ENCODE measurements around the gene UBE2L6.

DNA sequence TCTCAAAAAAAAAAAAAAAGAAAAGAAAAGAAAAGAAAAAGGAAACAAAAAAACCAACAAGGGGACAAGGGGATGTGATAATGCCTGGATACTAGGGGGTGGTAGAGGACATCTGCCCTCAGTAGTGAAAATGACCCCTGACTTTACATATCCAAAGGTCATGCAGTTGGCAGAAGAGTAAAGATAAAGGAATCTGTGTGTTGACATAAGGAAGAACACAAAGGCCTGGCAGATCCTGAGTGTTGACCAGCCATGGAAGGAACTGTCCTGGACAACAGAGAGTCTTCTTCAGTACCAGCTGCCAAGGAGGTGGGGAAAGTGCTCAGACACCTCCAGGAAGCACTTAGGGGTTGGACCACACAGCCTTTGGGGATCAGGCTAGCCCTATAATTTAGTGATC, 64.6 kb downstream of the UBE2L6 start:
- TF ChIP-seq, protein P1, sequence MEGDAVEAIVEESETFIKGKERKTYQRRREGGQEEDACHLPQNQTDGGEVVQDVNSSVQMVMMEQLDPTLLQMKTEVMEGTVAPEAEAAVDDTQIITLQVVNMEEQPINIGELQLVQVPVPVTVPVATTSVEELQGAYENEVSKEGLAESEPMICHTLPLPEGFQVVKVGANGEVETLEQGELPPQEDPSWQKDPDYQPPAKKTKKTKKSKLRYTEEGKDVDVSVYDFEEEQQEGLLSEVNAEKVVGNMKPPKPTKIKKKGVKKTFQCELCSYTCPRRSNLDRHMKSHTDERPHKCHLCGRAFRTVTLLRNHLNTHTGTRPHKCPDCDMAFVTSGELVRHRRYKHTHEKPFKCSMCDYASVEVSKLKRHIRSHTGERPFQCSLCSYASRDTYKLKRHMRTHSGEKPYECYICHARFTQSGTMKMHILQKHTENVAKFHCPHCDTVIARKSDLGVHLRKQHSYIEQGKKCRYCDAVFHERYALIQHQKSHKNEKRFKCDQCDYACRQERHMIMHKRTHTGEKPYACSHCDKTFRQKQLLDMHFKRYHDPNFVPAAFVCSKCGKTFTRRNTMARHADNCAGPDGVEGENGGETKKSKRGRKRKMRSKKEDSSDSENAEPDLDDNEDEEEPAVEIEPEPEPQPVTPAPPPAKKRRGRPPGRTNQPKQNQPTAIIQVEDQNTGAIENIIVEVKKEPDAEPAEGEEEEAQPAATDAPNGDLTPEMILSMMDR (IDR thresholded peaks at IDR 0.05), result no peak
- TF ChIP-seq, protein P2, sequence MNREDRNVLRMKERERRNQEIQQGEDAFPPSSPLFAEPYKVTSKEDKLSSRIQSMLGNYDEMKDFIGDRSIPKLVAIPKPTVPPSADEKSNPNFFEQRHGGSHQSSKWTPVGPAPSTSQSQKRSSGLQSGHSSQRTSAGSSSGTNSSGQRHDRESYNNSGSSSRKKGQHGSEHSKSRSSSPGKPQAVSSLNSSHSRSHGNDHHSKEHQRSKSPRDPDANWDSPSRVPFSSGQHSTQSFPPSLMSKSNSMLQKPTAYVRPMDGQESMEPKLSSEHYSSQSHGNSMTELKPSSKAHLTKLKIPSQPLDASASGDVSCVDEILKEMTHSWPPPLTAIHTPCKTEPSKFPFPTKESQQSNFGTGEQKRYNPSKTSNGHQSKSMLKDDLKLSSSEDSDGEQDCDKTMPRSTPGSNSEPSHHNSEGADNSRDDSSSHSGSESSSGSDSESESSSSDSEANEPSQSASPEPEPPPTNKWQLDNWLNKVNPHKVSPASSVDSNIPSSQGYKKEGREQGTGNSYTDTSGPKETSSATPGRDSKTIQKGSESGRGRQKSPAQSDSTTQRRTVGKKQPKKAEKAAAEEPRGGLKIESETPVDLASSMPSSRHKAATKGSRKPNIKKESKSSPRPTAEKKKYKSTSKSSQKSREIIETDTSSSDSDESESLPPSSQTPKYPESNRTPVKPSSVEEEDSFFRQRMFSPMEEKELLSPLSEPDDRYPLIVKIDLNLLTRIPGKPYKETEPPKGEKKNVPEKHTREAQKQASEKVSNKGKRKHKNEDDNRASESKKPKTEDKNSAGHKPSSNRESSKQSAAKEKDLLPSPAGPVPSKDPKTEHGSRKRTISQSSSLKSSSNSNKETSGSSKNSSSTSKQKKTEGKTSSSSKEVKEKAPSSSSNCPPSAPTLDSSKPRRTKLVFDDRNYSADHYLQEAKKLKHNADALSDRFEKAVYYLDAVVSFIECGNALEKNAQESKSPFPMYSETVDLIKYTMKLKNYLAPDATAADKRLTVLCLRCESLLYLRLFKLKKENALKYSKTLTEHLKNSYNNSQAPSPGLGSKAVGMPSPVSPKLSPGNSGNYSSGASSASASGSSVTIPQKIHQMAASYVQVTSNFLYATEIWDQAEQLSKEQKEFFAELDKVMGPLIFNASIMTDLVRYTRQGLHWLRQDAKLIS (CRISPR knock-in tag; IDR thresholded peaks at IDR 0.05; ENCODE audit: borderline replicate concordance), result no peak
- TF ChIP-seq, protein P3, sequence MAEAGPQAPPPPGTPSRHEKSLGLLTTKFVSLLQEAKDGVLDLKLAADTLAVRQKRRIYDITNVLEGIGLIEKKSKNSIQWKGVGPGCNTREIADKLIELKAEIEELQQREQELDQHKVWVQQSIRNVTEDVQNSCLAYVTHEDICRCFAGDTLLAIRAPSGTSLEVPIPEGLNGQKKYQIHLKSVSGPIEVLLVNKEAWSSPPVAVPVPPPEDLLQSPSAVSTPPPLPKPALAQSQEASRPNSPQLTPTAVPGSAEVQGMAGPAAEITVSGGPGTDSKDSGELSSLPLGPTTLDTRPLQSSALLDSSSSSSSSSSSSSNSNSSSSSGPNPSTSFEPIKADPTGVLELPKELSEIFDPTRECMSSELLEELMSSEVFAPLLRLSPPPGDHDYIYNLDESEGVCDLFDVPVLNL (CRISPR knock-in tag; IDR thresholded peaks at IDR 0.05; ENCODE audit: borderline replicate concordance, low read depth), result no peak
- TF ChIP-seq, protein P4, sequence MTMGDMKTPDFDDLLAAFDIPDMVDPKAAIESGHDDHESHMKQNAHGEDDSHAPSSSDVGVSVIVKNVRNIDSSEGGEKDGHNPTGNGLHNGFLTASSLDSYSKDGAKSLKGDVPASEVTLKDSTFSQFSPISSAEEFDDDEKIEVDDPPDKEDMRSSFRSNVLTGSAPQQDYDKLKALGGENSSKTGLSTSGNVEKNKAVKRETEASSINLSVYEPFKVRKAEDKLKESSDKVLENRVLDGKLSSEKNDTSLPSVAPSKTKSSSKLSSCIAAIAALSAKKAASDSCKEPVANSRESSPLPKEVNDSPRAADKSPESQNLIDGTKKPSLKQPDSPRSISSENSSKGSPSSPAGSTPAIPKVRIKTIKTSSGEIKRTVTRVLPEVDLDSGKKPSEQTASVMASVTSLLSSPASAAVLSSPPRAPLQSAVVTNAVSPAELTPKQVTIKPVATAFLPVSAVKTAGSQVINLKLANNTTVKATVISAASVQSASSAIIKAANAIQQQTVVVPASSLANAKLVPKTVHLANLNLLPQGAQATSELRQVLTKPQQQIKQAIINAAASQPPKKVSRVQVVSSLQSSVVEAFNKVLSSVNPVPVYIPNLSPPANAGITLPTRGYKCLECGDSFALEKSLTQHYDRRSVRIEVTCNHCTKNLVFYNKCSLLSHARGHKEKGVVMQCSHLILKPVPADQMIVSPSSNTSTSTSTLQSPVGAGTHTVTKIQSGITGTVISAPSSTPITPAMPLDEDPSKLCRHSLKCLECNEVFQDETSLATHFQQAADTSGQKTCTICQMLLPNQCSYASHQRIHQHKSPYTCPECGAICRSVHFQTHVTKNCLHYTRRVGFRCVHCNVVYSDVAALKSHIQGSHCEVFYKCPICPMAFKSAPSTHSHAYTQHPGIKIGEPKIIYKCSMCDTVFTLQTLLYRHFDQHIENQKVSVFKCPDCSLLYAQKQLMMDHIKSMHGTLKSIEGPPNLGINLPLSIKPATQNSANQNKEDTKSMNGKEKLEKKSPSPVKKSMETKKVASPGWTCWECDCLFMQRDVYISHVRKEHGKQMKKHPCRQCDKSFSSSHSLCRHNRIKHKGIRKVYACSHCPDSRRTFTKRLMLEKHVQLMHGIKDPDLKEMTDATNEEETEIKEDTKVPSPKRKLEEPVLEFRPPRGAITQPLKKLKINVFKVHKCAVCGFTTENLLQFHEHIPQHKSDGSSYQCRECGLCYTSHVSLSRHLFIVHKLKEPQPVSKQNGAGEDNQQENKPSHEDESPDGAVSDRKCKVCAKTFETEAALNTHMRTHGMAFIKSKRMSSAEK (CRISPR knock-in tag; IDR thresholded peaks at IDR 0.05; ENCODE audit: borderline replicate concordance), result no peak
- TF ChIP-seq, protein P5, sequence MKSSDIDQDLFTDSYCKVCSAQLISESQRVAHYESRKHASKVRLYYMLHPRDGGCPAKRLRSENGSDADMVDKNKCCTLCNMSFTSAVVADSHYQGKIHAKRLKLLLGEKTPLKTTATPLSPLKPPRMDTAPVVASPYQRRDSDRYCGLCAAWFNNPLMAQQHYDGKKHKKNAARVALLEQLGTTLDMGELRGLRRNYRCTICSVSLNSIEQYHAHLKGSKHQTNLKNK (CRISPR knock-in tag; IDR thresholded peaks at IDR 0.05), result no peak
- TF ChIP-seq SP1 (CRISPR knock-in tag; conservative IDR thresholded peaks at IDR 0.05) (no peak), TEAD1 (CRISPR knock-in tag; IDR thresholded peaks at IDR 0.05) (no peak), ATF1 (CRISPR knock-in tag; IDR thresholded peaks at IDR 0.05) (no peak), ZNF671 (CRISPR knock-in tag; IDR thresholded peaks at IDR 0.05) (no peak)
- TF ChIP-seq, protein P6, sequence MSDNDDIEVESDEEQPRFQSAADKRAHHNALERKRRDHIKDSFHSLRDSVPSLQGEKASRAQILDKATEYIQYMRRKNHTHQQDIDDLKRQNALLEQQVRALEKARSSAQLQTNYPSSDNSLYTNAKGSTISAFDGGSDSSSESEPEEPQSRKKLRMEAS (CRISPR knock-in tag; IDR thresholded peaks at IDR 0.05), result no peak
